H9 (cell line): Measurements from ENCODE around the gene IQCM. TPM values are rescaled to one million over a fixed set of nuclear protein-coding genes. Genes with fewer than 3 reads are reported as not detected.

Experiments
- DNase-seq: peaks from one replicate; pipeline ENCODE4 v3.0.0-alpha.2; 2017
- H2AFZ ChIP-seq: one replicate; pipeline ENCODE4 v1.6.1; 2013; ENCODE audit warnings: mild to moderate bottlenecking, low read length, control low read depth, moderate library complexity
- H2AK5ac ChIP-seq: 2 replicates; pipeline ENCODE4 v1.6.1; 2013; ENCODE audit warnings: low read length, control low read depth, mixed read lengths; ENCODE audit not compliant: insufficient read length
- H2BK120ac ChIP-seq: one replicate; pipeline ENCODE4 v1.6.1; 2013; ENCODE audit warnings: low read depth, mild to moderate bottlenecking, low read length, control low read depth, inconsistent platforms; ENCODE audit not compliant: poor library complexity, severe bottlenecking
- H2BK12ac ChIP-seq: 2 replicates; pipeline ENCODE4 v1.6.1; 2013; ENCODE audit warnings: low read length, control low read depth, mixed read lengths, low read depth; ENCODE audit not compliant: insufficient read length
- H2BK15ac ChIP-seq: 2 replicates; pipeline ENCODE4 v1.6.1; 2013; ENCODE audit warnings: low read depth, low read length, control low read depth
- H2BK20ac ChIP-seq: one replicate; pipeline ENCODE4 v1.6.1; 2013; ENCODE audit warnings: low read depth, mild to moderate bottlenecking, low read length, control low read depth, inconsistent platforms; ENCODE audit not compliant: poor library complexity, severe bottlenecking
- H2BK5ac ChIP-seq: 2 replicates; pipeline ENCODE4 v1.6.1; 2013; ENCODE audit warnings: low read length, control low read depth, mixed read lengths; ENCODE audit not compliant: insufficient read length
- H3K14ac ChIP-seq: 2 replicates; pipeline ENCODE4 v1.6.1; 2013; ENCODE audit warnings: low read length, control low read depth; ENCODE audit not compliant: insufficient read depth
- H3K18ac ChIP-seq: 2 replicates; pipeline ENCODE4 v1.6.1; 2013; ENCODE audit warnings: low read depth, mild to moderate bottlenecking, mixed read lengths, low read length, control low read depth; ENCODE audit not compliant: insufficient read length
- H3K23ac ChIP-seq: 2 replicates; pipeline ENCODE4 v1.6.1; 2013; ENCODE audit warnings: low read length, control low read depth, mixed read lengths, low read depth; ENCODE audit not compliant: insufficient read length
- H3K23me2 ChIP-seq: 2 replicates; pipeline ENCODE4 v1.6.1; 2013; ENCODE audit warnings: low read depth, mild to moderate bottlenecking, mixed read lengths, low read length, control low read depth; ENCODE audit not compliant: insufficient read length, poor library complexity, severe bottlenecking
- H3K27ac ChIP-seq: 2 replicates; pipeline ENCODE4 v1.5.1; 2013; ENCODE audit warnings: low read length, control low read depth, mixed read lengths, low read depth; ENCODE audit not compliant: insufficient read length
- H3K27me3 ChIP-seq: 2 replicates; pipeline ENCODE4 v1.6.1; 2013; ENCODE audit warnings: low read length, control low read depth, inconsistent platforms; ENCODE audit not compliant: insufficient read depth
- H3K4ac ChIP-seq: 2 replicates; pipeline ENCODE4 v1.6.1; 2013; ENCODE audit warnings: low read depth, mild to moderate bottlenecking, control low read depth, inconsistent platforms, low read length, moderate library complexity
- H3K4me1 ChIP-seq: 2 replicates; pipeline ENCODE4 v1.6.1; 2013; ENCODE audit warnings: low read length, control low read depth, inconsistent platforms; ENCODE audit not compliant: insufficient read depth
- H3K4me2 ChIP-seq: 2 replicates; pipeline ENCODE4 v1.6.1; 2013; ENCODE audit warnings: low read length, control low read depth, mixed read lengths; ENCODE audit not compliant: insufficient read length, insufficient read depth
- H3K56ac ChIP-seq: 2 replicates; pipeline ENCODE4 v1.6.1; 2013; ENCODE audit warnings: low read depth, mild to moderate bottlenecking, mixed read lengths, low read length, control low read depth; ENCODE audit not compliant: insufficient read length
- H3K79me1 ChIP-seq: 2 replicates; pipeline ENCODE4 v1.6.1; 2013; ENCODE audit warnings: low read depth, mild to moderate bottlenecking, moderate library complexity, low read length, control low read depth, inconsistent platforms; ENCODE audit not compliant: insufficient read depth, poor library complexity, severe bottlenecking
- H3K79me2 ChIP-seq: 2 replicates; pipeline ENCODE4 v1.6.1; 2013; ENCODE audit warnings: low read length, control low read depth, inconsistent platforms; ENCODE audit not compliant: insufficient read depth
- H3K9ac ChIP-seq: 2 replicates; pipeline ENCODE4 v1.6.1; 2013; ENCODE audit warnings: low read length, control low read depth, mixed read lengths; ENCODE audit not compliant: insufficient read length; ENCODE audit errors: extremely low read depth
- H3K9me3 ChIP-seq: one replicate; pipeline ENCODE4 v1.6.1; 2013; ENCODE audit warnings: low read depth, low read length, inconsistent platforms; ENCODE audit not compliant: control insufficient read depth
- H3T11ph ChIP-seq: one replicate; pipeline ENCODE4 v1.6.1; 2013; ENCODE audit warnings: mild to moderate bottlenecking, low read length, control low read depth, inconsistent platforms
- H4K20me1 ChIP-seq: one replicate; pipeline ENCODE4 v1.6.1; 2013; ENCODE audit not compliant: control insufficient read depth, insufficient read length, insufficient read depth
- H4K5ac ChIP-seq: 2 replicates; pipeline ENCODE4 v1.6.1; 2013; ENCODE audit warnings: low read depth, mild to moderate bottlenecking, mixed read lengths, low read length, control low read depth; ENCODE audit not compliant: insufficient read length
- H4K8ac ChIP-seq: replicated peaks from 2 replicates; pipeline ENCODE4 v1.6.1; 2013; ENCODE audit warnings: low read length, control low read depth, mixed read lengths, low read depth; ENCODE audit not compliant: insufficient read length
- H4K91ac ChIP-seq: 2 replicates; pipeline ENCODE4 v1.6.1; 2013; ENCODE audit warnings: low read depth, mild to moderate bottlenecking, moderate library complexity, mixed read lengths, low read length, control low read depth; ENCODE audit not compliant: insufficient read length
- H3K27ac Mint-ChIP-seq, 3 experiments: 2 replicates in 2 of 3; 3 replicates in 1 of 3; pipeline ENCODE4 v1.8.0; 2020 to 2021; ENCODE audit warnings: mixed read lengths in 3 of 3, mild to moderate bottlenecking in 1 of 3, moderate library complexity in 1 of 3
- H3K27me3 Mint-ChIP-seq: 2 replicates; pipeline ENCODE4 v1.8.0; 2021; ENCODE audit warnings: low read depth, mild to moderate bottlenecking, moderate library complexity, mixed read lengths
- H3K36me3 Mint-ChIP-seq, 3 experiments: 2 replicates in 2 of 3; 3 replicates in 1 of 3; pipeline ENCODE4 v1.8.0; 2020 to 2021; ENCODE audit warnings: low read depth in 3 of 3, mixed read lengths in 3 of 3; ENCODE audit not compliant: insufficient read depth in 1 of 3
- H3K4me1 Mint-ChIP-seq, 2 experiments: 2 replicates each; pipeline ENCODE4 v1.8.0; 2020; ENCODE audit warnings: mixed read lengths in 2 of 2
- H3K4me3 Mint-ChIP-seq, 2 experiments: 2 replicates in 1 of 2; 3 replicates in 1 of 2; pipeline ENCODE4 v1.8.0; 2020 to 2021; ENCODE audit warnings: mild to moderate bottlenecking in 2 of 2, mixed read lengths in 2 of 2, moderate library complexity in 1 of 2
- H3K9me3 Mint-ChIP-seq, 2 experiments: 2 replicates in 1 of 2; 3 replicates in 1 of 2; pipeline ENCODE4 v1.8.0; 2020; ENCODE audit warnings: mild to moderate bottlenecking in 2 of 2, mixed read lengths in 2 of 2, moderate library complexity in 1 of 2
- CTCF ChIP-seq: fragments of 200-600 bp; sonication (generic); conservative IDR thresholded peaks from 3 replicates; pipeline ENCODE4 v1.8.0; 2021; ENCODE audit warnings: antibody characterized with exemption, mild to moderate bottlenecking
- WGBS: extraction: QIAGEN DNeasy Blood & Tissue Kit; methylation state at CpG from one replicate; pipeline ENCODE4 v1.1.7; 2013; ENCODE audit warnings: missing lambda C conversion rate, low lambda C conversion rate, mixed read lengths; ENCODE audit not compliant: insufficient read length; ENCODE audit errors: extremely low coverage; 5-methylcytosine and 5-hydroxymethylcytosine counted together
- total RNA-seq: library from RNA; stranded (reverse); gene quantifications from 2 replicates; pipeline ENCODE4 v1.2.1, GENCODE V29; 2021

IQCM gene
- total RNA-seq, 1 experiment from 2014 or later: 0.15 TPM

DNA sequence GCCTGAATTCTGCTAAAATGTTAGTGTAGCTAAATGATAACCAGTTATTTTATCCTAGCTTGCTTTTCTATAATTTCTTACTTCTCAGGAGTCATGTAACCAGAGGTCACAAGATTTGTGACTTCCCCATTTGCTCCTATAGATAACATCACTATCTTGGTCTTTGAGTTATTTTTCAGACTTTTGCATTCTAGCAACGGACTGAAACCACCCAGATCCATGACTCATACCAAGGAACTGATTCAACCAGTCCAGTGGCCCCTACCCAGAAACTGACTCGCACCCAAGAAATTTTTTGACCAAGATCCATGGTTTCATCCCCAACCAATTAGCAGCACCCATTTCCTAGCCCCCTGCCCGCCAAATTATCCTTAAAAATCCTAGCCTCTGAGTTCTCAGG, 50.0 kb downstream of the IQCM start:
- Mint-ChIP-seq H3K36me3 (no peaks in the 10 kb centered on the region), H3K27ac (no peak overlapping the region), H3K27me3 (no peaks in the 10 kb centered on the region), H3K4me1 (peaks cover 3 to 8% of the 10 kb centered on the region in 2 experiments), H3K9me3 (no peaks in the 10 kb centered on the region), H3K4me3 (no peak overlapping the region)
- Histone ChIP-seq H3K18ac (no peak overlapping the region), H2BK12ac (no peak overlapping the region), H3K4me1 (no peaks in the 10 kb centered on the region), H3K79me2 (no peaks in the 10 kb centered on the region), H3K79me1 (no peaks in the 10 kb centered on the region), H4K5ac (no peak overlapping the region), H3K14ac (no peak overlapping the region), H3K27ac (no peak overlapping the region), H4K8ac (no peak overlapping the region), H2BK15ac (no peak overlapping the region), H3K23me2 (no peaks in the 10 kb centered on the region), H4K20me1 (no peaks in the 10 kb centered on the region), H2BK120ac (no peak overlapping the region), H2BK5ac (no peak overlapping the region), H2AFZ (no peak overlapping the region), H2BK20ac (no peak overlapping the region), H4K91ac (no peak overlapping the region), H3K23ac (no peak overlapping the region), H3T11ph (no peak overlapping the region), H3K4me2 (no peak overlapping the region), H3K9me3 (no peaks in the 10 kb centered on the region), H3K56ac (no peak overlapping the region), H3K9ac (no peak overlapping the region), H2AK5ac (no peak overlapping the region), H3K4ac (no peak overlapping the region), H3K27me3 (no peaks in the 10 kb centered on the region)
- no CpG with 5 or more reads among the region's 3 CpGs for WGBS
- TF ChIP-seq CTCF: no peak
- no peak for DNase-seq
